Measurements from ENCODE around the gene ARL5A.
"Not testable (repeated sequence)": the region's sequence is repeated elsewhere in the genome, so short reads cannot be mapped to it uniquely, and the experiment has no call there.

ARL5A gene

DNA sequence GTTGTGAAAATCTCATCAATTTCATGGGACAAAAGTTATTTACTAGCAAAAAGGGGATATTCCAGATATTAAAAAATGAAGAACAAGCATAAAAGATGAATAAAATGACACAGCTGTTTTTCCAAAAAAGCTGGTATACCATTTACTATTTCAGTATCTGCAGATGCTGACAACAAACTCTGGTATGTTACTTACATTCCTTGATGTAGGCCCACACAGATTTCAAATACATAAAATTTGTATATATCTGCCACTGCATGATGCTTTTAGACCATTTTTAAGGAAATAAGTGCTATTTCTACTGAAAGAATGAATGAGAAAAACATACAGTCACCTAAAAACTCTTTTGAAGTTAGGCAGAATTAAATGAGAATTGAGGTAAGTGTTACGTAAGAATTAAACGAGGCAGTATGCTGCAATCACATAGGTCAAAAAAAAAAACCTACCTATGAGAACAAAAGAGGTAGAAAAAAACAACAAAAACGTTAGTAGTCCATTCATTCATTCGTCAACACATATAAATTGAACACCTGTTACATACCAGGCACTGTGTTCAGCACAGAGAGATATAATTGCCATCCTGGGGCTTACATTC lies 32.5 kb downstream of the ARL5A start:
- DNase-seq = no peak

DNA sequence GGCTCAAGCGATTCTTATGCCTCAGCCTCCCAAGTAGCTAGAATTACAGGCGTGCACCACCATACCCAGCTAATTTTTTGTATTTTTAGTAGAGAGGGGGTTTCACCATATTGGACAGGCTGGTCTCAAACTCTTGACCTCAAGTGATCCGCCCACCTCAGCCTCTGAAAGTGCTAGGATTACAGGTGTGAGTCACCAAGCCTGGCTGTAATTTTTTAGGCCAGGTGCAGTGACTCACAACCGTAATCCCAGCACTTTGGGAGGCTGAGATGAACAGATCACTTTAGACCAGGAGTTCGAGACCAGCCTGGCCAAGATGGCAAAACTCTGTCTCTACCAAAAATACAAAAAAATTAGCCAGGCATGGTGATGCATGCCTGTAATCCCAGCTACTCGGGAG lies 33.8 kb downstream of the ARL5A start:
- DNase-seq = not testable (repeated sequence)

DNA sequence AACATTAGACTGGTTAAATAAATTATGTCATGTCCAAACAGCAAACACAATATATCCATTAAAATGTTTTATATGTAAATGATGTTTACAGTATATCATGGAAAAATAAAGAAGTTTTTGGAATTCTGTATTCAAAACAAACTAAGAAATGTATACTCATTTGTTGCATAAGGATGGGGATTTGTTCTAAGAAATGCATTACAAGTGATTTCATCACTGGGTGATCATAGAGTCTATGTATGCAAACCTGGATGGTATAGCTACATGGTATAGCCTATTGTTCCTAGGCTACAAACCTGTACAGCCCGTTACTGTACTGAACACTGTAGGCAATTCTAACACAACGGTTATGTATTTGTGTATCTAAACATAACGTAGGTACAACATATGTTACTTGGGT lies 35.1 kb downstream of the ARL5A start:
- DNase-seq = no peak

DNA sequence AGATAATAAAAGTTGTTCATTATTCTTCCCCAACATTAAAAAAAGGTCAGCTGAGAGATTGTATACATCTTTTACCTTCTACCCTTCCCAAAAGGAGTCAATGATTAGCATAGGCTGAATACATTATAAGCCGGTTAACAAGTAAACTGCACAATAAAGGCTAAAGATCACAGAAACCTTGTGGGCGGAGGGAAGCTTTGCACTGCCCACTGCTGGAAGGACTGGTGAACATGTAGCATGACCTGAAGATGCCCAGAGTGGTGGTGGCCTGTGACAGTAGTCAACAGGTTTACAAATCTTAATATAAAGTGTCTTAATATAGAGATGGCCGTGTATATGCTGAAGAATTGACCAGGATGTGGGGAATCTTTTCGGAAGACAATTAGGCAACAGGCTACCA lies 35.6 kb downstream of the ARL5A start:
- no peak for DNase-seq

DNA sequence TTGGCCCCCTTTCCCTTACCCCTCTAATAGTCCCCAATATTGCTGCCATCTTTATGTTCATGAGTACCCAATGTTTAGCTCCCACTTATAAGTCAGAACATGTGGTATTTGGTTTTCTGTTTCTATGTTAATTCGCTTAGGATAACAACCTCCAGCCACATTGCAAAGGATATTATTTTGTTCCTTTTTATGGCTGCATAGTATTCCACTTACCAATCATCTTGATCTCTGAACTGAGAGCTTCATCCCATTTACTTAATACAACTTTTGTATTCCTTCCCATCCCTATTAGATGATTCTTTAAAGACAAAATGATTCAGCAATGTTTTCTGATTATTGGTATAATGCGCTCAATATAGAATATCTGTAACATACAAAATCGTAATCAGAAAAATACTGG lies 36.7 kb downstream of the ARL5A start:
- DNase-seq = no peak

DNA sequence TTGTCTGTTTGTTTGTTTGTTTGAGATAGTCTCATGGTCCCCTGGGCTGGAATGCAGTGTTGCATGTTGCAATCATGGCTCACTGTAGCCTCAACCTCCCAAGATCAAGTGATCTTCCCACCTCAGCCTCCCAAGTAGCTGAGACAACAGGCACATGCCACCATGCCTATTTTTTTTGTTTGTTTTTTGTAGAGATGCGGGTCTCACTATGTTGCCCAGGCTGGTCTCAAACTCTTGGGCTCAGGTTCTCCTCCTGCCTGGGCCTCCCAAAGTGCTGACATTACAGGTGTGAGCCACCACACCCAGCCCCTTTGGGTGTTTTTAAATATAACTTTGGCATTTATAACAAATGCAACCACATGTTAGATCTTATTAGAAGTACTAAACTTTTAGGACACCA lies 37.5 kb downstream of the ARL5A start:
- DNase-seq = no peak

DNA sequence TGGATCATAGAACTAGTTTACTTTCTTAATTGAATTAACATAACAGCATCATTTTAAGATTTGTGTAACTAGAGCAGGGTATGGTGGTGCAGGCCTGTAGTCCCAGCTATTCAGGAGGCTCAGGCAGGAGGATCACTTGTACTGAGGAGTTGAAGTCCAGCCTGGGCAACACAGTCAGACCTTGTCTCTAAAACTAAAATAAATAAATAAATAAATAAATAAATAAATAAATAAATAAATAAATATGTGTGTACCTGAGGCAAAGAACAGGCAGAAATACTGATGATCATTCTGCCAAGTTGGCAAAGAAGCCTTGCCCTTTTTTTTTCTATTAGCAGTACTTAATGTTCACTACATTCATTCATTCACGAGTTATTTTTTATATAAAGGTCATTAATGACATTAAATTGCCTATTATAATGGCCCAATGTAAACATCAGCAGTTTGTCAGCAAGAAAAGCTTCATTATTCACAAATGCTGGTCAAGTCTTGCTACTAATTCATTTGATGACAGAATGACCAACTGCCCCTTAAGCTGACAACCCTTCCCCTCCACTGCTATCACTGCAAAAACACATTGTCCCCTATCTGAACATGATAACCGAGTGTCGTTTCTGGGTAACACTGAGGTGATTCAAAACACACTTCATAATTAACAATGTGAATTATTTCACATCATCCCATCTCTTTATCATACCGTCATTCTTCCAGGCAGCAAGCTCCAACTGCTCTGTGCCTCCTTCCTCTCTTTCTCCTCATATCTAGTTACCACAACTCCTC lies 39.0 kb downstream of the ARL5A start:
- DNase-seq = no peak

DNA sequence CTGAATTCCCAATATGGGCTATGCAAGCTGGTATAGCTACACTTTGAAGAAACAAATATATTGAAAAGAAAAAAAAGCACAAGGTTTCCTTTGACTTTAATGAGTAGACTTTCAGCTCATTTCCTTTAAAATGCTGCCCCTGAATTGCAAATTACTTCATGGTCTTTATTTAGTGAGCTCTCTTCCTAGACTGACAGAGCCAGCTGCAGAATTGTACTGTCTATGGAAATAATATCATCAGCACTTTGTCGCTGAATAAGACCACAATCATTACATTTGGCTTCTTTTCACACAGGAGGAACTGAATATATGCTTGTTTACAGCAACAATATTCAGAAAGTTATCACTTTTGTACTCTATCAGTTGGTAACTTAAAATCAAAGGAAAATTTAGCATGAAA lies 41.7 kb downstream of the ARL5A start:
- DNase-seq = no peak

DNA sequence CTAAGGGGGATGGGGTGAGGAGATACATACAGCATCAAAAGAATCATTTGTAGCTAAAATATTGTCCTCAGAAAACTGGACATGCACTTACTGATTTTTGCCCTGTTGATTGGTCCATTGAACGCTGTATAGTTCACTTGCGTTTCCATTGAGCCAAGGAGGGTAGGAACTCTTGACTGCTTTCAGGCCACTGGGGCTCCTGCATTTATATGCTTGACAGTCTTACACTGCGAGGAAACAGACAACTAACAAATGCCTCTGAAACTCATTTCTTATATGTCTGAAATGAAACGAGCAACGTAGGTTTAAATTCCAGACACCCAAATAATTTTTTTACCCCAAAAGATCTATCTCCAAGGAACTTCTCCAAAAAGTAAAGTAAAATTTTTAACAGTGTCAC lies 42.1 kb downstream of the ARL5A start:
- DNase-seq = no peak

DNA sequence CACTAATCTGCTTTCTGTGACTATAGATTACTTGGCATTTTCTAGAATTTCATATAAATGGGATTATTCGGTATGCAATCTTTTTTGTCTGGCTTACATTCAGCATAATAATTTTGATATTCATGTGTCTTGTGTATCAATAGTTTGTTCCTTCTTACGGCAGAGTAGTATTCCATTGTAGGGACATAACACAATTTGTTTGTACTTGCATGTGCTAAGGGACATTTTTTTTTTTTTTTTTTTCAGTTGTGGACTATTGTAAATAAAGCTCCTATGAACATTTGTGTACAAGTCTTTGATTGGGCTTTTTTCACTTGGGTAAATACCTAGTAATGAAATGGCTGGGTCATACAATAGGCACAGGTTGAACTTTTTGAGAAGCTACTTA lies 45.1 kb downstream of the ARL5A start:
- no peak for DNase-seq

DNA sequence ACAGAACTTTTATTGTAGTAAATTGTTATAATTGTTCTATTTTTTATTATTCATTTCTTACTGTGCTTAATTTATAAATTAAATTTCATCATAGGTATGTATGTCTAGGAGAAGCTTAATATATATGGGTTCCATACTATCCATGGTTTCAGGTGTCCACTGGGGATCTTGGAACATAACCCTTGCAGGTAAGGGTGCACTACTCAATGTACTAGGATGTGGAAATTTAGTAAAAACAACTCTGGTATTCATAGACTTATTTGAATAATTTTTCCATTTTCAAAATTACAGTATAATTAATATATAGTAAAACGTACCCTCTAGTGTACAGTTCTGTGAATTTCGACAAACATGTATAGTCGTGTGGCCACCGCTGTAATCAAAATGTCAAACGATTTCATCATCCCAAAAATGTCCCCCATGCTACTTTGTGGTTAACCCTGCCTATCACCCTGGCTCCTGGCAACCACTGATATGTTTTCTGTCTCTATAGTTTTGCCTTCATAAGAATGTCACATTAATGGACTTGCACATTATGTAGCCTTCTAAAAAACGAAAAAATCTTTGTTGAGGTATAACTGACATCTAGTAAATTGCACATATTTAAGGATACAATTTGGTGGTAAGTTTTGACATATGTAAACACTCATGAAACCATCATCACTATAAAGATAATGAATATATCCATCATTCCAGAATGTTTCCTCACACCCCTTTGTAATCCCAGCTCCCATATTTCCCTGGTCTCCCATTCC lies 45.7 kb downstream of the ARL5A start:
- DNase-seq = no peak

DNA sequence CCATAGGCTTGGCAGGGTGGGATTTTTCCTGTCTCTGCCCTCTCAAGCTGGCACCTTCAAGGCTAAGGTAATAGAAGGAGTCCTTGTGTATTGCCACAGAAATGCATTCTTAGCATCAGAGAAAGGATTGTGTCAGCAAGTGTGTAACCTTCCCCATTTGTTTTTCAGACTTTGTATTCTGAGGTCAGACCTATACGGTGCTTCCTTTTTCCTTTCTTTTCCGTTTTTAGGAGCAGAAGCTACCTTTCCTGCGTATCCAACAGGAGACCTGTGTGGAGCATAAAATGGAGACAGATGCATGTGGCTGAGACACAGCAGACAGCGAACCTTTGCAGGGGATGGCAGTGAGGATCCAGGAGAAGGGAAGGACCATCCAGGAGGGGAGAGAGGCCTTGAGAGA lies 46.6 kb downstream of the ARL5A start:
- DNase-seq = no peak

DNA sequence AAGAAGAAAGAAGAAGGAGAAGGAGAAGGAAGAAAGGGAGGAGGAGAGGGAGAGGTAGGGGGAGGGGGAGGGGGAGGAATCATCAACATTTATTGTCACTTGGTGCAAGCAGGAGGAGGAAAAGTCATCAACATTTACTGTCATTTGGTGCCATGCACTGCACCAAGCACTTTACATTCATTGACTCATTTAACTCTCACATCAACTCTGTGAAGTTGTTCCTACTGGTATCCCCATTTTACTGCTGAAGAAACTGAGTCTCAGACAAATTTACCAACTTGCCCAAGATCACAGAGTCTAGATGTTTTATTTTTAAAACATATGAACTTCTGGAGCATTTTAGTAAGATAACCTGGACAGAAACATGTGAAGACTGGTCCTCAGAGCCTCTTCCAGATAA lies 47.3 kb downstream of the ARL5A start:
- no peak for DNase-seq

DNA sequence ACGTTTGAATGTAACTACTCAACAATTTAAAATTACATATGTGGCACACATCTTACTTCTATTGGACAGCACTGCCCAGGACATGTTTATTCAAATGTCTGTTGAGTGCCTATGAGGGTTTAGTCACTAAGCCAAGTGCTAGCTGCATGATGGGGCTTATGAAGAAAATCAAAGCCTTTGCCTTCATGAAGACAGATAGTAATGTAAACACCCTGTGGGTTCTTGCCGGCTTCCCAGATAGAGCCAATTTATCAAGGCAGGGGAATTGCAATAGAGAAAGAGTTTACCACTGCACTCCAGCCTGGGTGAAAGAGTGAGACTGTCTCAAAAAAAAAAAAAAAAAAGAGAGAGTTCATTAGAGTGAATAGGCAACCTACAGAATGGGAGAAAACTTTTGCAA lies 50.3 kb downstream of the ARL5A start:
- DNase-seq = no peak

DNA sequence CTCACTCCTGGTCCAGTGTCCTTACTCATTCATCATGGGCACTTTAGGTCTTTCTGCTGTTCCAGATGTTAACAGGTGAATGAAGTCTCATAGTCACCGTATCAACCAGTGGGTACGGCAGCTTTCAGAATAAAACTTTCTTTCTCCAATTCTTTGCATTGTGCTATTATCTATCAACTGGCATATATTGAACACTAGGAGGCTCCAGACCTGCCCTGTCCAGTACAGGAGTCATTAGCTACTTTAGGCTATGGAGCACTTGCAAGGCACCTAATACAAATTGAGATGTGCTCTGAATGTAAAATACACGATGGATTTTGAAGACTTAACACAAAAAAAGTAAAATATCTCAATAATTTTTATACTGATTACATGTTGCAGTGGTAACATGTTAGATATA lies 50.7 kb downstream of the ARL5A start:
- no peak for DNase-seq

DNA sequence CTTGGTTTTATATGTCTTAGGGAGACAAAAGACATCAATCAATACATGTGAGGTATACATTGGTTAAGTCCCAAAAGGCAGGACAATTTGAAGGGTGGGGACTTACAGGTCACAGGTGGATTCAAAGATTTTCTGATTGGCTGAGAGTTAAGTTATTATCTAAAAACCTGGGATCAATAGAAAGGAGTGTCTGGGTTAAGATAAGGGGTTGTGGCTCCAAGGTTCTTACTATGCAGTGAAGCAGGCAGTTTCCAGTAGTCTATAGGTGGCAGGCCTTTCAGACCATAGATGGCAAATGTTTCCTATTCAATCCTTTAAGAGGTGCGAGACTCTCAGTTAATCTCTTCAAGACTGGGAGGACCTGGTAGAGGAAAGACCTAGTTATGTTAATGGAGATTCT lies 51.9 kb downstream of the ARL5A start:
- DNase-seq = no peak

DNA sequence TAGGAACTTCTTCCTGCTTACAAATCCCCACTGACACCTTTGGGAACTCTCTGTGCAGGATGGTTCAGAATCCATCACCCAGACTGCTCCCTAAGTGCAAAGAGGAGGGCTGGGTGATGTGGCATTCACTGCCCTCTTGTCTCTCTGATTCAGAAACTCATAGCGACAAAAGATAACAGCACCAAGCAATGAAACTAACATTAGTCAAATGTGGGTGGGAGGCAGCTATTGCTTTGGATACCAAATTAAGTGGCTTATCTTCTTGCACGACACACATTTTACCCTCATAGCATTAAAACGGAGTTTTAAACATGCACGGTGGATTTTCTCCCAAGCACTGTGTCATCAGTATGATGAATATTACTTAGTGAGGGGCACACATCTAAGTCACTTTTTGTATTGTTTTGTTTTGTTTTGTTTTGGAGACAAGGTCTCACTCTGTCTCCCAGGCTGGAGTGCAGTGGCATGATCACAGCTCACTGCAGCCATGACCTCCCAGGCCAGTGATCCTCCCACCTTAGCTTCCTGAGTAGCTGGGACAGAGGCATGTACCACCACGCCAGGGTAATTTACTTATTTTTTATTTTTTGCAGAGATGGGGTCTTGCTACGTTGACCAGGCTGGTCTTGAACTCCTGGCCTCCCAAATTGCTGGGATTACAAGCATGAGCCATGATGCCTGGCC lies 53.0 kb downstream of the ARL5A start:
- DNase-seq = no peak

DNA sequence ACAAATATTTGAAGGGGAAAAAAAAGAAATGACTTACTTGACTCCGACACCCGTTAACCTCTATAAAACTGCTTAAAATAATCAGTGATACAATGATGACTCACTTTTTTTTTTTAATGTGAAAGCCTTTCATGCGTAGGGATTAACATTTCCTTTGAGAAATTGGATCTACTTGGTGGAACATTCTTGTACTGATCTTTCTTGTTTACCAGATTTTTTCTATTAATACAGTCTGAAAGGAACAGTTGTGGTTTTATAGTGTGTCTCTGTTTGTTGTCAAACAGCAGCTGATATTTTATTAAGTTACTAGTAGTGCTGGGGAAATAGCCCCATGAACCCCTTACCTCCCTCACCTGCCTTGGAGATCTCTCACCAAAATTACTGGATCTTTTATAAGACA lies 53.7 kb downstream of the ARL5A start:
- no peak for DNase-seq

DNA sequence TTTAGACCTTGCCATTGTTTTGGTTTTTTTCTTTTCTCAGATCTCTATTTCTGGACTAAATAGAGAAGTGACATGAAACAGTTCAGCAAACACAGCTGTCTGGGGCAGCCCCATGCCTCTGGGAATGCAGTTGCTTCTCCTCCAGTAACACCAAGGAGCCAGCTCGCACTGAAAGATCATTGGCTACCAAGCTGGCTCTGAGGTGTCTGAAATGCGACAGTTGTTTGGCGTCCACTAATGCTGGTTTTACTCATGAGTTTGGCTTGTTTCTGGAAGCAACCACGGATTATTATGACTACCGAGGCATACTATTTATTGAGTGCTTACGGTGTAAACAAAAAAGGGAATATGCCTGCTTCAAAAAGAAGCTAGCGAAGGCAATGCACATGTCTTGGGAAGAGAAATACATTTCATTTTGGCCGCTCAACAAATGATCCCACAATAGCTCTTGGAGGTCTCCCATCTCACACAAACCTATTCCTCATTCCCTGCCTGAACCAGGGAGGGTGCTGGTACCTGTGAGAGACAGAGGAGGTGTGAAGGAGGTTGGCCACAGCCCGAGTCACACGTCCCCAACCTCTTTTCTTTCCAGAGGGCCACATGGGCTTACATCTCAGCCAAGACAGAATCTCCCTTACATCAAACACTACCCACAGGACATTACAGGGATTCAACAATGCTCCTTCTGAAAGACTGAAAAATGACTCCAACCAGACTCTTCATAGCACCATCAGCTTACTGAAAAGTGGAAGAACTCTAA lies 56.4 kb downstream of the ARL5A start:
- DNase-seq = peak in 2 of 56 donors; percentile 1 to 3

DNA sequence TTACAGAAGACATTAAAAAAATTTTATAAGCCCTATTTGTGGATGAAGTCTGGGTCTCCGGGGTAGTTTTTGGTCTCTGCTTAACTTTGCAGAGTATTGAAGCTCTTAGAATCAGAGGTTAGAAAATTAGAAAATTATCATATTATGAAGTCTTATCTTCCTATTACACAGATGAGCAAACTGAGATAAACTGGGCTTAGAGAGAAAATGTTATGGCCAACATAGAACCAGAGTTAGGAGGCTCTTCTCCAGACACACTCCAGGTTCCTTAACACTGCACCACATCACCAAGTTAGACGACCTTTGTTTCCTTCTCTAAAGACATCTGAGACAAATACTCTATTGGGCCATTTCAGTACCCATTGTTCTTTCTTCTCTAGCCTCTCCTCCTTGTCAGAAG lies 57.2 kb downstream of the ARL5A start:
- no peak for DNase-seq

DNA sequence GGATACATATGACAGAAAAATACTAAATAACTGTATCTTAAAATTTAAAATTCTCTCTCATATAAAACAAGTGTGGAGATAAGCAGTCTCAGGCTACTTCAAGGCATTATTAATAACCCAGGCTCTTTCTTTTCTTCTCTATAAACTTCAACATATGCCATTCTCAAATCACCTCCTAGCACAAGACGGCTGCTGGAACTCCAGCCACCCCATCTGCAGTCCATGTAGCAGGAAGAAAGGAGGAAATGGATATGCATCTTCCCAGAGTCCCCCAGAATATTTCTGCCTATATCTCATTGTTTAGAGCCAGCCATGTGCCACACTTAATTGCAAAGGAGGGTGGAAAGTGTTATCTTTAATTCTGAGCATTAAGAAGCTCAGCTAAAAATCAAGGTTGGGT lies 58.6 kb downstream of the ARL5A start:
- no peak for DNase-seq
